Glutamatergic neuron (in vitro differentiated cells): Measurements from ENCODE around the gene ZBBX. TPM values are rescaled to one million over a fixed set of nuclear protein-coding genes. Genes with fewer than 3 reads are reported as not detected.

Experiments
- DNase-seq: peaks from one replicate; pipeline ENCODE4 v3.0.0; 2022
- H3K27ac Mint-ChIP-seq: one replicate; pipeline ENCODE4 v1.8.0; 2020; ENCODE audit warnings: mild to moderate bottlenecking, mixed read lengths, inconsistent platforms; ENCODE audit not compliant: unreplicated experiment
- H3K27me3 Mint-ChIP-seq: one replicate; pipeline ENCODE4 v1.8.0; 2020; ENCODE audit warnings: mild to moderate bottlenecking, moderate library complexity, mixed read lengths, inconsistent platforms; ENCODE audit not compliant: unreplicated experiment
- H3K36me3 Mint-ChIP-seq: one replicate; pipeline ENCODE4 v1.8.0; 2020; ENCODE audit warnings: mild to moderate bottlenecking, mixed read lengths, inconsistent platforms; ENCODE audit not compliant: unreplicated experiment
- H3K4me1 Mint-ChIP-seq: one replicate; pipeline ENCODE4 v1.8.0; 2020; ENCODE audit warnings: mild to moderate bottlenecking, low read depth, mixed read lengths, inconsistent platforms; ENCODE audit not compliant: unreplicated experiment
- H3K4me3 Mint-ChIP-seq: one replicate; pipeline ENCODE4 v1.8.0; 2020; ENCODE audit warnings: mild to moderate bottlenecking, mixed read lengths, inconsistent platforms; ENCODE audit not compliant: unreplicated experiment
- H3K9me3 Mint-ChIP-seq: one replicate; pipeline ENCODE4 v1.8.0; 2020; ENCODE audit warnings: mild to moderate bottlenecking, moderate library complexity, mixed read lengths, inconsistent platforms; ENCODE audit not compliant: unreplicated experiment
- total RNA-seq: library from RNA; stranded (reverse); fragmentation: NEBNext Ultra II Directional; extraction: Animal tissue kit (Norgen Biotek cat#: 25700); gene quantifications from one replicate; pipeline ENCODE4 v1.2.1, GENCODE V29; 2021; ENCODE audit not compliant: unreplicated experiment
- TF ChIP-seq, protein P1 (sequence below): fragments of 200-600 bp; sonication (generic); IDR thresholded peaks from one replicate; pipeline ENCODE4 v1.5.0; 2021; ENCODE audit not compliant: partially characterized antibody, unreplicated experiment

ZBBX gene
- total RNA-seq, 1 donor from 2014 or later, result 1.4 TPM

DNA sequence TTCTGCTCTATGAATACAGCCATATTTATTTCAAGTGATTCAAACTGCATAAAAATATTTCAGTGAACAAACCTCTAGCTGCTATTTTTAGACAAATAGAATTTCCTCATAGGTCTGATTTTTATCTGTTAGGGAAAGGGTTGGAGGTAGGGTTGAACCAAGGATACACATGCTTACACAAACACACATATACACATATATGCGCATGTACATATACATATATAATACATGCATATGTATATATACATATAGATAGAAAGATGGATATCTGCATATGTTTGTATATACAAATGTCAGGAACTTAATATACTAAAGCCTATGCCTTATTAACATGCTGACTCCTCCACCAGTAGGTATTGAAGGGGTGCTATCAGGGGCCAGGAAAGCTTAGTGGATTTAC, 18.1 kb downstream of the ZBBX start:
- H3K9me3 Mint-ChIP-seq, result peaks cover 1% of the 10 kb centered on the region
- no peaks in the 10 kb centered on the region for H3K27me3 Mint-ChIP-seq
- no peak for DNase-seq
- TF ChIP-seq, protein P1, sequence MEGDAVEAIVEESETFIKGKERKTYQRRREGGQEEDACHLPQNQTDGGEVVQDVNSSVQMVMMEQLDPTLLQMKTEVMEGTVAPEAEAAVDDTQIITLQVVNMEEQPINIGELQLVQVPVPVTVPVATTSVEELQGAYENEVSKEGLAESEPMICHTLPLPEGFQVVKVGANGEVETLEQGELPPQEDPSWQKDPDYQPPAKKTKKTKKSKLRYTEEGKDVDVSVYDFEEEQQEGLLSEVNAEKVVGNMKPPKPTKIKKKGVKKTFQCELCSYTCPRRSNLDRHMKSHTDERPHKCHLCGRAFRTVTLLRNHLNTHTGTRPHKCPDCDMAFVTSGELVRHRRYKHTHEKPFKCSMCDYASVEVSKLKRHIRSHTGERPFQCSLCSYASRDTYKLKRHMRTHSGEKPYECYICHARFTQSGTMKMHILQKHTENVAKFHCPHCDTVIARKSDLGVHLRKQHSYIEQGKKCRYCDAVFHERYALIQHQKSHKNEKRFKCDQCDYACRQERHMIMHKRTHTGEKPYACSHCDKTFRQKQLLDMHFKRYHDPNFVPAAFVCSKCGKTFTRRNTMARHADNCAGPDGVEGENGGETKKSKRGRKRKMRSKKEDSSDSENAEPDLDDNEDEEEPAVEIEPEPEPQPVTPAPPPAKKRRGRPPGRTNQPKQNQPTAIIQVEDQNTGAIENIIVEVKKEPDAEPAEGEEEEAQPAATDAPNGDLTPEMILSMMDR, result no peak
- H3K4me3 Mint-ChIP-seq, result no peak overlapping the region
- no peaks in the 10 kb centered on the region for H3K4me1 Mint-ChIP-seq
- H3K27ac Mint-ChIP-seq, result no peak overlapping the region
- no peaks in the 10 kb centered on the region for H3K36me3 Mint-ChIP-seq

DNA sequence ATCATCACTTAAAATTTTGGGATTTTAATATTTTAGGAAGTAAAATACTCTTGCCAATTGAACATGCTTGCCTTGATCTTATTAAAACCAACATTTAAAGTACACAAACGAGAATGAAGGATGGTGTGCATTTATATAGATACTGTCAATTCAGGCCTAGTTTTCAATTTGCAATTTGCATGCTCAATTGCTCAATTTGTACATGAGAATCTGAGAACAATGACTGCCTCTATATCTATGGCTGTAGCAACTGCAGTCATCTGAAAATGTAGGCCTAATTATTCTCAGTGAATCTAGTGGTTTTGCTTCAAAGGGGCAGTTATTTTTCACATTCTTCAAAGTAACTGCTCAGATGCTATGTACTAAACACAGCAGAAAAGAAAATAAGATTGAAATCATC, 18.8 kb downstream of the ZBBX start:
- Mint-ChIP-seq H3K27ac (no peak overlapping the region), H3K4me3 (no peak overlapping the region), H3K27me3 (no peaks in the 10 kb centered on the region), H3K4me1 (no peaks in the 10 kb centered on the region), H3K36me3 (no peaks in the 10 kb centered on the region), H3K9me3 (peaks cover 1% of the 10 kb centered on the region)
- TF ChIP-seq, protein P1, result no peak
- DNase-seq, result no peak

DNA sequence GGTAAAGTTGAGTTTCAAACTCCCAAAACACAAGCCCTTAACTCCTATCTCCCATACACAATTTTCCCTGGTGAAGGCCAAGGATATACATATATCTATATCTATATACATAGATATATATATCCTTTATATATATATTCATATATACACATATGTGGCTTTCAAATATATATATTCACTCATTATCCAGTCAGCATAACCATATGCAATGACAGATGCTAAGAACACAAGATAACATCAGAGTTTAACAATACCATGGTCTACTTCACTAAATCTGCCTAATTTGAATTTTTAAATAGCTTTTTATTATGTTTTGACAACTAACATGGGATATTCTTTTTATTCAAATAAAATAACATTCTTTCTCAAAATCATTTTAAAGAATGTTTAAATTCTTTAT, 24.7 kb downstream of the ZBBX start:
- Mint-ChIP-seq H3K9me3 (peaks cover 1% of the 10 kb centered on the region), H3K27ac (no peak overlapping the region), H3K4me1 (no peaks in the 10 kb centered on the region), H3K27me3 (no peaks in the 10 kb centered on the region), H3K36me3 (no peaks in the 10 kb centered on the region), H3K4me3 (no peak overlapping the region)
- TF ChIP-seq, protein P1, result no peak
- DNase-seq, result no peak

DNA sequence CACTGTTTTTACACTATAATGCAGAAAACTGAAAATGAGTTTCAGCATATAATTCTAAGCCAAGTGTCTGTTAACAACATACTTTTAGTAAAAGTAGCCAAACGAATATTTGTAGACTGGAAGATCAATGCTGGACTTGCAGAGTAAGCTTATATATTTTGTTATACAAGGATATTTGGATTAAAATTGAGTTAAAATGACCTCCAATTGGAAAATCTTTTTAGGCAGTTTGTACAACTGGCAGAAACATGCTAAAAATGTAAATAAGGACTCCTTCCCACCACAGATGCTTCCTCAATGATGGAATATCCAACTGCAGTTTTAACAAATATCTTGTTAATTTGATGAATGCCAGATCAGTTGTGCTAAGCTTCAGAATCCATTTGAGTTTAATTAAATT, 25.3 kb downstream of the ZBBX start:
- H3K36me3 Mint-ChIP-seq, result no peaks in the 10 kb centered on the region
- no peaks in the 10 kb centered on the region for H3K27me3 Mint-ChIP-seq
- peaks cover 1% of the 10 kb centered on the region for H3K9me3 Mint-ChIP-seq
- no peak for DNase-seq
- TF ChIP-seq, protein P1, result no peak
- no peaks in the 10 kb centered on the region for H3K4me1 Mint-ChIP-seq
- H3K4me3 Mint-ChIP-seq, result no peak overlapping the region
- no peak overlapping the region for H3K27ac Mint-ChIP-seq

DNA sequence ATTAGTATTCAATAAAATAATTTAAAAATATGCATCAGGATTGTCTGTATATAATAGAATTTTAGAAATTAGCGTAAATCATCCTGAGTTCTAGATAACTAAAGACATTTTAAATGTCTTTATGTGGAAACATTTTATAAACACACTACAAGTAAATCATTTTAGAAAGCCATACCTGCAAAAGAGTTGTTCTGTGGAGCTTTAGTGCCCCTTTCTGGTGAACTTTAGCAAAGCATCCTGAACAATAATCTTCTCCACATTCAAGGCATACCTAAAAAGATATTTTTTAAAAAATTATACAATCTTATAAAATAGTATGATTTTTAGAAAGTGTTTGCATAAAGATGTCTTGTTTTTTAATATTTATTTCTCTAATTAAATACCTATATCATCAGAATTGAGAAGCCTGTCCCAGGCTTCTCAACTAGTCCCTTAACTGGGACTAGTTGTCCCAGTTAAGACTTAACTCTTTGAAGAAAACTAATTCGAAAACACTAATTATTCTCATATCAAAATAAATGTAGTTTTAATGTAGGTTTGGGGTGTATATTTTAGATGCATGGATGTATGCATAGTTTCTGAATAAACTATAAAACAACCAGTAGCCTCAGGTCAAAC, 29.7 kb downstream of the ZBBX start:
- no peaks in the 10 kb centered on the region for H3K27me3 Mint-ChIP-seq
- no peaks in the 10 kb centered on the region for H3K9me3 Mint-ChIP-seq
- no peaks in the 10 kb centered on the region for H3K4me1 Mint-ChIP-seq
- TF ChIP-seq, protein P1, result peak; percentile 53
- H3K4me3 Mint-ChIP-seq, result no peak overlapping the region
- H3K27ac Mint-ChIP-seq, result no peak overlapping the region
- DNase-seq, result no peak
- H3K36me3 Mint-ChIP-seq, result no peaks in the 10 kb centered on the region
